Measurements from ENCODE around the gene GLRX.
A peak's percentile ranks its signal among the peaks of the same experiment; 100 is the strongest.
"Not testable (repeated sequence)": the region's sequence is repeated elsewhere in the genome, so short reads cannot be mapped to it uniquely, and the experiment has no call there.

GLRX gene

GRCh38 chr5:95811126-95811423 is 11.5 kb downstream of the GLRX start:
- peak; percentile 5 for FAIRE-seq
- DNase-seq (ENCODE audit: extremely low spot score, insufficient read length, low read depth) = not testable (repeated sequence)

GRCh38 chr5:95810305-95811125 is 12.0 kb downstream of the GLRX start:
- DNase-seq (ENCODE audit: extremely low spot score, insufficient read length, low read depth) = no peak
- no peak for FAIRE-seq

GRCh38 chr5:95809414-95809960 is 13.0 kb downstream of the GLRX start:
- FAIRE-seq (no peak), DNase-seq (ENCODE audit: extremely low spot score, insufficient read length, low read depth) (no peak)

- FAIRE-seq (peak; percentile 99), DNase-seq (ENCODE audit: extremely low spot score, insufficient read length, low read depth) (peak; percentile 77)
Measured at GRCh38 chr5:95808686-95809413, 13.7 kb downstream of the GLRX start.

GRCh38 chr5:95808013-95808685 is 14.4 kb downstream of the GLRX start:
- DNase-seq (ENCODE audit: extremely low spot score, insufficient read length, low read depth) = no peak
- FAIRE-seq = peak; percentile 50

- no peak for FAIRE-seq
- DNase-seq (ENCODE audit: extremely low spot score, insufficient read length, low read depth) = no peak
Measured at GRCh38 chr5:95806687-95807086, 15.8 kb downstream of the GLRX start.

GRCh38 chr5:95804736-95805539 is 17.6 kb downstream of the GLRX start:
- DNase-seq (ENCODE audit: extremely low spot score, insufficient read length, low read depth) (no peak), FAIRE-seq (no peak)

- FAIRE-seq = no peak
- DNase-seq (ENCODE audit: extremely low spot score, insufficient read length, low read depth) = no peak
Measured at GRCh38 chr5:95803271-95804148, 19.0 kb downstream of the GLRX start.

GRCh38 chr5:95801961-95802360 is 20.6 kb downstream of the GLRX start:
- no peak for FAIRE-seq

GRCh38 chr5:95801532-95801931 is 21.0 kb downstream of the GLRX start:
- DNase-seq (ENCODE audit: extremely low spot score, insufficient read length, low read depth) (no peak), FAIRE-seq (no peak)

More at GRCh38 chr5:95801961-95802360, 20.6 kb downstream of the GLRX start:
- DNase-seq (ENCODE audit: extremely low spot score, insufficient read length, low read depth) = no peak

- no peak for FAIRE-seq
- DNase-seq (ENCODE audit: extremely low spot score, insufficient read length, low read depth) = no peak
Measured at GRCh38 chr5:95800553-95800952, 22.0 kb downstream of the GLRX start.

- DNase-seq (ENCODE audit: extremely low spot score, insufficient read length, low read depth) = no peak
- no peak for FAIRE-seq
Measured at GRCh38 chr5:95799191-95799835, 23.2 kb downstream of the GLRX start.

- peak; percentile 26 for FAIRE-seq
- no peak for DNase-seq (ENCODE audit: extremely low spot score, insufficient read length, low read depth)
Measured at GRCh38 chr5:95798545-95798944, 24.0 kb downstream of the GLRX start.

- DNase-seq (ENCODE audit: extremely low spot score, insufficient read length, low read depth) = no peak
- FAIRE-seq = no peak
Measured at GRCh38 chr5:95798048-95798447, 24.5 kb downstream of the GLRX start.

GRCh38 chr5:95797301-95797700 is 25.2 kb downstream of the GLRX start:
- FAIRE-seq (no peak), DNase-seq (ENCODE audit: extremely low spot score, insufficient read length, low read depth) (no peak)

GRCh38 chr5:95794070-95794516 is 28.4 kb downstream of the GLRX start:
- DNase-seq (ENCODE audit: extremely low spot score, insufficient read length, low read depth) = no peak
- FAIRE-seq = no peak

GRCh38 chr5:95791751-95792150 is 30.8 kb downstream of the GLRX start:
- DNase-seq (ENCODE audit: extremely low spot score, insufficient read length, low read depth) (no peak), FAIRE-seq (no peak)

GRCh38 chr5:95788493-95788892 is 34.0 kb downstream of the GLRX start:
- no peak for DNase-seq (ENCODE audit: extremely low spot score, insufficient read length, low read depth)
- no peak for FAIRE-seq

Data from GM18507 (cell line).